GM18511 (cell line): ENCODE measurements around the gene PACSIN3.
"Not testable (repeated sequence)": the region's sequence is repeated elsewhere in the genome, so short reads cannot be mapped to it uniquely, and the experiment has no call there.

ENCODE experiments used
- ATAC-seq: cut with Tn5 transposase; IDR thresholded peaks from one replicate; pipeline ENCODE4 v1.9.1; 2021; ENCODE audit warnings: mild to moderate bottlenecking, moderate library complexity; ENCODE audit not compliant: unreplicated experiment

PACSIN3 gene

DNA sequence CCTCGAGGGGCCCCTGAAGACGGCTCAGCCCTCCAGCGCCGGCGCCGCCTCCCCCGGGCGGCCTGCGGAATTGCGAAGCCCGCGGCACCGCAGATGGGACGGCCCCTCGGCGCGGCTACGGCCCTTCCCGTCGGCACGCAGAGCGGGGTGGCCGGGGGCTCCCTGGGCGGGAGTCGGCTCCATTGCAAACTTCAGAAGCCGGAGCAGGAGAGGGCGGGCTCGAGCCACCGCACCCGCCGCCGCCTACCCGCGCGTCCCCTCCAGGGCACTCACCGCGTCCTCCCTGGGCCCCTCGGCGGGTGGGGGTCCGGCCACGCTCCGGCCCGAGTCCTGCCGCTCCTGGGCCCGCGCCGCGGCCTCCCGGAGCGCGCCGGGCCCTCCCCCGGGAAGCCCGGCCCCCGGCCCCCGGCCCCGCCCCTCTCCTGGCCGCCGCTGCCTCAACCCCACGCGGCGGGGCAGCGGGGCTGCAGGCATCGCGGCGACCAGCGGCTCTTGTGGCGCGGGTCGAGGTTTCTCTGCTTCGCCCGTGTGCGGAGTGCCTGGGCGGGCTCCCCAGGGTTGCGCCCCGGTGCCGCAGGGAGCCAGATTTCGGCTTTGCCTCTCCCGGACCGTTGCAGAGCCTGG is at the start of gene PACSIN3:
TSS of gene PACSIN3 (minus strand) at position 359 of the 624 bp plus-strand sequence. CDS start 3,707 bp downstream, outside the sequence.
- ATAC-seq, result no peak

DNA sequence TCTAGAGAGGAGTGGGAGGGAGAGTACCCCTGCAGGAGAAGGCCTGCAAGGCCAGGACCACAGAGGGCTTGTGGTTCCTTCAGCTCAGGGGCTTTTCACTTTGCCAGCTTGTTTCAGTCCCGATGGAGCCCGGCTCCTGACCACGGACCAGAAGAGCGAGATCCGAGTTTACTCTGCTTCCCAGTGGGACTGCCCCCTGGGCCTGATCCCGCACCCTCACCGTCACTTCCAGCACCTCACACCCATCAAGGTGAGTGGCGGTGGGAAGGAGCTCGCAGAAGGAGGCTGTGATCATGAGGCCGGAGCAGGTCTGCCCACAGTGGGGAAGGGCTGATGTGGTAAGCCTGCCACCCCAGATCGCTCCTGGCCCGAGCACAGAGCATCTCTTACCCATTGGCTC is 48.9 kb upstream of the PACSIN3 start:
- no peak for ATAC-seq

DNA sequence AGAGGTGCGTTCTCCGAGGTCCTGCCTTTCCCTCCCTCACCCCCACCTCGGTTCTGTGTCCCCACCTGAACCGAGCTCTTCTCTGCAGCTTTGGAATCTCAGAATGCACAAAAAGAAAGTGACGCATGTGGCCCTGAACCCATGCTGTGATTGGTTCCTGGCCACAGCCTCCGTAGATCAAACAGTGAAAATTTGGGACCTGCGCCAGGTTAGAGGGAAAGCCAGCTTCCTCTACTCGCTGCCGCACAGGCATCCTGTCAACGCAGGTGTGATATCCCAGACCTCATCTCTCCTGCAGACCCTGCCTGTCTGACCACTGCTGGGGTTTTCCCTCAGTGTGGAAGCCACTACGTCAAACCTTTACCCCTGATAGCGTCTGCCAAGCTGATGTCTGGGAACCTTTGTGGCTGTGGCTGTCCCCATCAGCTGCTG is 48.5 kb upstream of the PACSIN3 start:
- no peak for ATAC-seq

DNA sequence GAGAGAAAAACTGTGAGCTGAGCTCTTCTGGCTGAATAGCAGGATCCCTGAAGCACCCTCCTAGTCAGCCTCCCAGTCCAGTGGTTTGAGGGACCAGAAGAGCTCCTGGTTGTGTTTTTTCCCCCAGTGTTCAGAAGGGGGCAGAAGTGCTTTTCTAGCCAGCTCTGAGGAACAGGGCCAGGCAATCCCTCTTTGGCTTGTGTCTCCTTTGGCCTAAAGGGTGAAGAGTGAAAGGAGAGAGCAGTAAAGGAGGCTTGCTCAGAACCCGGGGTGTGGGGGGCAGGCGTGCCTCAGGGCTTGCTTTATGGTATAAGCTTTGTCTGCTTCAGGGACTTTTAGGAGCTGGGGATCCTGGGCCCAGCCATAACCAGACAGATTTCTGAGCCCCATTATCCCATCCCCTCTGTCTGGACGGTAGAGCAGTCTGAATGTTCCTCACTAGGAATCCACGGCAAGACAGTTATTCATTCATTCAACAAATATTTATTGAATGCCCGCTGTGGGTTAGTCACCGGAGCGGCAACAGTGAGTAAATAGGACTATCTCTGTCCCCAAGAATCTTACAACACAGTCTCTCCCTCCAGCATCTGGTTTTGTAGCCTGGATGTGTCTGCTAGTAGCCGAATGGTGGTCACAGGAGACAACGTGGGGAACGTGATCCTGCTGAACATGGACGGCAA is 47.9 kb upstream of the PACSIN3 start:
- no peak for ATAC-seq

DNA sequence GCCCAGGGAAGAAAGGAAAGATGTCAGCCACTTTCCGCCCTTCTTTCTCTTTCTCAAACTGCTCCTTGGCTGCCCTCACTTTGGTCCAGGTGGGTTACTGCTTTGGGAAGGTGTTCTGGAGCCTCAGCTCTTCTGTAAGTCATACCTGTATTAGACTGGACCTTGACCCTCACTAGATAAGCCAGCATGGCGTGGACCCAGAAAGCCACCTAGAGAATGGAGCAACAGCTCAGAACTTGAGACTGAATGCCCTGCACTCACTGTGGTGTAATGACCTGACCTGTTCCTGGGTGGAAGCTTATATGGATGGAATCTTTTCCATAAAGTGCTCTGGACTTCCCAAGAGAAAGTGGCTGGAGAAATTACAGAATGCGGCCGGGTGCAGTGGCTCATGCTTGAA is 46.8 kb upstream of the PACSIN3 start:
- no peak for ATAC-seq

DNA sequence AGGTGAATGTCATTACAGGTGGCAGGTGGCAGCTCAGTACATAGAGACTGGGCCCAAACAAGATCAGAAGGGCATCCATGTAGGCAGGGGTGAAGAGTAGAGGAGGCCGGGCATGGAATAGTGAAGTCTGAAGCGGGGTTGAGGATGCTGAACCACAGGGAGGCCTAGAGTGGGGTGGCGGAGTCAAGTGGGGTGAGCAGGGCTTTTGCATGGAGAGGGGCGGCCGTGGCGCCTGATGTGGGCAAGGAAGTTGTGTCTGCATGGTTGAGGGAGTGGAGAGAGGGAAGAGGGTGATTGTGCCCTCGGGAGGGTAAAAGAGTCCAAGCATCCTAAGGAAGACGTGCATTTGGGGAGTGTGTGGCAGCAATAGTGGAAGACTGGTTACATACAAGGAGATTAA is 42.9 kb upstream of the PACSIN3 start:
- no peak for ATAC-seq

DNA sequence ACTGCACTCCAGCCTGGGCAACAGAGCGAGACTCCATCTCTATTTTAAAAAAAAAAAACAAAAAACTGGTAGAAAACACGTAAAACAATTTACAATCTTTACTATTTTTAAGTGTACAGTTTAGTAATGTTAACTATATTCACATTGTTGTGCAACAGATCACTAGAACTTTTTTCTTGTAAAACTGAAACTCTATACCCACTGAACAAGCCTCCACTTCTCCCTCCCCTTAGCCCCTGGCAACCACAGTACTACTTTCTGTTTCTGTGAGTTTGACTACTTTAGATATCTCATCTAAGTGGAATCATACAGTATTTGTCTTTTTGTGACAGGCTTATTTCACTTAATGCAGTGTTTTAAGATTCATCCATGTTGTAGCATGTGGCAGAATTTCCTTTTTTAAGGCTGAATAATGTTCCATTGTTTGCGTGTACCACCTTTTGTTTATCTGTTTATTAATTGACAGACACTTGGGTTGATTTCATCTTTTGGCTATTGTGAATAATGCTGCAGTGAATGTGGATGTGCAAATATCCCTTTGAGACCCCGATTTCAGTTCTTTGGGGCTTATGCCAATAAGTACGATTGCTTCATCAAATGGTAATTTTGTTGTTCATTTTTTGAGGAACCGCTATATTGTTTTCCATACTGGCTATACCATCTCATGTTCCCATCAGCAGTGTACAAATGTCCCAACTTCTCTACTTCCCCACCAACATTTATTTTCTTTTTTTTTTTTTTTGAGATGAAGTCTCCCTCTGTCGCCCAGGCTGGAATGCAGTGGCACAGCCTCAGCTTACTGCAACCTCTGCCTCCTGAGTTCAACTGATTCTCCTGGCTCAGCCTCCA is 39.5 kb upstream of the PACSIN3 start:
- ATAC-seq, result peak; percentile 90

DNA sequence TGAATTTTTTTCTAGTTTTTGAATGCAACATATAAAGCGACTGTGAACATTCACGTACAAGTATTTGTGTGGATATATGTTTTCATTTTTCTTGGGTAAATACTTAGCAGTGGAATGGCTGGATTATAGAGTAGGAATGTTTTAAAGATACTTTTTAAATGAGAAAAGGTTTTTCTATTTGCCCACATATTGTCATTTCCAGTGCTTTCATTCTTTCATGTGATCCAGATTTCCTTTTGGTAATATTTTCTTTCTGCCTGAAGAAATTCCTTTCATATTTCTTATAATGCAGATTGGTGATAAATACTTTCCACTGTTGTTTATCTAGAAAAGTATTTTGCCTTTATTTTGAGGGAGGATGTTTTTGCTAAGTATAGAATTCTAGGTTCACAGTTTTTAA is 36.5 kb upstream of the PACSIN3 start:
- no peak for ATAC-seq

DNA sequence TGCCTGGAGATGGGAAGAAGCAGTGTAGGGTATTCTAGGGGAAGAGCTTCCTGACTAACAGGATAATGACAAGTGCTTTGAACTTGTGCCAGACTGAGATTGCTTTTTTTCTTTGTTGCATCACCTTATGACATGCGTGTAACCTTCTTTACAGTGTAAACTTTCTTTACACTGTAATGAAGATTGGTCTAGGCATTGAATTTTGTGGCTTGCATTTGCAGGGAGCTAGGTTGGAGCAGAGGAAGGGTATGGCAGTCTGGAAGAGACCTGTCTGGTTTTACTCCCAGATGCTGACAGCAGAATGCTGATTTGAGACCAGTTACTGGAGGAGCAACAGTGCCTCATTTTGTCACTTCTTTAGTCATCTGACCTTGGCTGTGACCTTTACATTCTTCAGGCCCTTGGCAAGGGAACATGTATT is 34.2 kb upstream of the PACSIN3 start:
- ATAC-seq, result no peak

DNA sequence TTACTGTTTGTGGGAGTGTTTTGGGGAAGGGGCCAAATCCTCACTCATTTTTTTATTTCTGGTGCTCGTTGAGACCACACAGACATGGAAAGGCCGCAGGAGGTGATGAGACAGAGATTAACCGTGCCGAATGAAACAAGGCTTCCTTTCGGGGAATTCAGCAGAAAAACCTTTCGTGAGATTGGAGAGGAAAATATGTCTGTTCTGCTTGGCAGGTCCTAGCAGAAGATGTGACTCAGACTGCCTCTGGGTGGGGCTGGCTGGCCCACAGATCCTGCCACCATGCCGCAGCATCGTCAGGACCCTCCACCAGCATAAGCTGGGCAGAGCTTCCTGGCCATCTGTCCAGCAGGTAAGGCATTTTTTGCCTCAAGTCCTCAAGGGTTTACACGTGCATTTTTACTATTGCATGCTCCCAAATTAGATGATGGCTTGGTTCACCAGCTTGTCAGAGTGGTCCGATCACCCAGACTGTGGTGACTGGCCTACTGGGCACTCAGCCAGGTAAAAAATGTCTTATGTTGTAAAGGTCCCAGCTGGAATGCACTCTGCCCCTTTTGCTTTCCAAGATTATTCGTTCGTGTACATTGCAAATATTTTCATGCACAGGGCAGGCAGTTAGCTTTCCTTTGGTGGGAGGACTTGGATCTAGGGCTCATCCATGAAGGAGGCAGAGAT is 30.0 kb upstream of the PACSIN3 start:
- ATAC-seq, result peak; percentile 23

DNA sequence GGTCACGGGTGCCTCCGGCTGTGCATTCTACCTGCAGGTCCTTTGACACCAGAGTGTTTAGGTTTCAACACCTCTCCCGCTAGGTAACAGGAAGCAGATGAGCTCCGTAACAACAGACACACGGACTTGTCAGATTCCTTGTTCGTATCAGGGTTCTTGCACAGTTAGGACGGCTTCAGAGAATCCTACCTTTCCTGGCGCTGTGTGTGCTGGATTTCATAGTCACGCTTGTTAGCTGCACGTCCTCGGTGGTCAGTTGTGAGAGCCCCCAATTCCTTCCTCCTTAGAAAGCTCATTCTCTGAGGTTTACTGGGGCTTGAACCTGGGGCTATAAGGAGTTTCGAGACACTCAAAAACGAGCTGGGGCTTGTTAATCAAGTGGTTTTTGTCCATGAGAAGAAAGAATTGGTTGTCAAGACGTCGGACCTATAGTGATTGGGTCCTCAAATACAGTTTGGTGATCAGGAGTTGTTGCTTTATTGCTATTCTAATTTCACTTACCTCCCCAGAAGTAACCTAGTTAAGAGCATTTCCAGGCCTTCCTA is 29.2 kb upstream of the PACSIN3 start:
- ATAC-seq, result no peak

DNA sequence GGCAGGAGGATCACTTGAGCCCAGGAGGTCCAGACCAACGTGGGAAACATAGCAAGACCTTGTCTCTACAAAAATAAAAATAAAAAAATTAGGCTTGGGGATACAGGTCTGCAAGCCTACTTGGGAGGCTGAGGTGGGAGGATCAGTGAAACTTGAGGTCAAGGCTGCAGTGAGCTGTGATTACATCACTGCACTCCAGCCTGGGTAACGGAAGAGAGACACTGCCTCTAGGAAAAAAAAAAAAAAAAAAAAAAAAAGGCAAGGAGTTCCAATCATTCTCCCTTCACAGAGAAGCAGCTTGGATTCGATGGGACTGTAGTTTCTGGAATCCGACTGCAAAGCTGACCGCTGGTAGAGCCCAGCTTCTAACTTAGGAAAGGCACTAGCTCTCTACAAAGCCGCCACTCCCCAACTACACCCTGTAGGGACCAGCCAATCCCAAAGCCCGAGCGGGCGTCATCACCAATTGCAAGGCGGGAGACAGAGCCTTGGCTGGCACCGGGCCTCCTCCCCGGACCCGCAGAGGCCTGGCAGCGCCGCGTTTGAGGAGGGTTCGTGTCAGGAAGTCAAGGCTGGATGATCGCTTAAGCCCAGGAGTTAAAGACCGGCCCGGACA is 27.8 kb upstream of the PACSIN3 start:
- ATAC-seq, result peak; percentile 75

DNA sequence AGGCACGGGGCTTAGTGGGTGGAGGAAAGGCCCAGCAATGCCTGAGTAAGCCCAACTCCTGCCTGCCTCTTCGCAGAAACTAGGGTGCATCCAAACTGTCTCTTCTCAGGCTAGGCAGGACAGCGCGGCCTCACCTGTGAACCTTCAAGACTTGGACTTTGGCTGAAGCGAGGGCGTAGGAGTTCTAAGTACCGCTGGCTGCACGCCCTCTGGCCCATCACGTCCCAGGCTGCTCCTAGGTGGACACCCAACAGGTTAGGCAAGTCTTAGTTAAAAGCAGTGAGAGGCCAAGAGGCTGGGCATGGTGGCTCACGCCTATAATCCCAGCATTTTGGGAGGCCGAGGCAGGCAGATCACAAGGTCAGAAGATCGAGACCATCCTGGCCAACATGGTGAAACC is 26.7 kb upstream of the PACSIN3 start:
- no peak for ATAC-seq

DNA sequence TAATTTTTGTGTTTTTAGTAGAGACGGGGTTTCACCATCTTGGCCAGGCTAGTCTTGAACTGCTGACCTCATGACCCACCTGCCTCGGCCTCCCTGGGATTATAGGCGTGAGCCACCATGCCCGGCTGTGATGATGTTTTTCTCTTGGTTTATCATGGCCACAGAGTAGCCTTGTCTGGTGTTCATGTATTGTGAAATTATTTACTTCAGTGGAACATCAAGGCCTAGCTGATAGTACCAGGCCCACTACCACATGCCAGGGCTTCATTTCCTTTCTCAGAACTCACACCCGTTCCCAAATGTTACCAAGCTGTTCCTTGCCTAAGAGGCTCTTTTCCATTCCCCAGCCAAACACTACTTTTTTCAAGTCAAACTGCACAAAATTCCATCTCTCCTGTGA is 22.4 kb upstream of the PACSIN3 start:
- no peak for ATAC-seq

DNA sequence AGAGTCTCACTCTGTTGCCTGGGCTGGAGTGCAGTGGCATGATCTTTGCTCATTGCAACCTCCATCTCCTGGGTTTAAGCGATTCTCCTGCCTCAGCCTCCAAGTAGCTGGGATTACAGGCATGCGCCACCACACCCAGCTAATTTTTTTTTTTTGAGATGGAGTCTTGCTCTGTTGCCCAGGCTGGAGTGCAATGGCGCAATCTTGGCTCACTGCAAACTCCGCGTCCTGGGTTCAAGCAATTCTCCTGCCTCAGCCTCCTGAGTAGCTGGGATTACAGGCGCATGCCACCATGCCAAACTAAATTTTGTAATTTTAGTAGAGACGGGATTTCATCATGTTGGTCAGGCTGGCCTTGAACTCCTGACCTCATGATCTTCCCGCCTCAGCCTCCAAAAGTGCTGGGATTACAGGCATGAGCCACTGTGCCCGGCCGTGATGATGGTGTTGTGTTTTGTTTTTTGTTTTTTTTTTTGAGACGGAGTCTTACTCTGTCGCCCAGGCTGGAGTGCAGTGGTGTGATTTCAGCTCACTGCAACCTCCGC is 21.8 kb upstream of the PACSIN3 start:
- ATAC-seq, result not testable (repeated sequence)

DNA sequence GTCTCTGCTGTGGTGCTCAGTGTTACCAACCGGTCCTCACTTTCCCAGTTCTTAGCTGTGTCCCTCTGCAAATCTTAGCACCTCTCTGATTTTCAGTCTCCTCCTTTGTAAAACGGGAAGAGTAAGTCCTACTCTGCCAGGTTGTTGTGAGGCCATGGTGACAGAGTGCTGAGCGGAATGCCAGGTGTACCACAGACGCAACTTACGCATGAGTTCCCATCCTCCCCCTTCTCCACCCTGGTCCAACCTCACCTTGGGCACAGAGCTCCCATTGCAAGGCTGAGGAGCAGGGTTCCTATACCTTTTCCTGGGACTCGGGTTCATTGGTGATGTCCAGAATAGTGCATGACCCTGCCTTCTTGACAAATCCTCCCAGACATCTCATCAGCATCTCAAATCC is 21.2 kb upstream of the PACSIN3 start:
- ATAC-seq, result no peak

DNA sequence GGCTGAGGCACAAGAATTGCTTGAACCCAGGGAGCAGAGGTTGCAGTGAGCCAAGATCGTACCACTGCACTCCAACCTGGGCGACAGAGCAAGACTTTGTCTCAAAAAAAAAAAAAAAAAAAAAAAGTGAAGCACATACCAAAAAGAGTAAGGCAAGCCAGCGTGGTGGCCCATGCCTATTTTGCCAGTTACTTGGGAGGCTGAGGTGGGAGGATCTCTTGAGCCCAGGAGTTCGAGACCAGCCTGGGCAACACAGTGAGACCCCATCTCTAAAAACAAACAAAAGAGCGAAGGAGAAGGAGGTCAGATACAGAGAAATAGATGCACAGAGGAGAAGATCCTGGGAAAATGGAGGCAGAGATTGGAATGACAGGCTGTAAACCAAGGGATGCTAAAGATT is 20.3 kb upstream of the PACSIN3 start:
- ATAC-seq, result not testable (repeated sequence)

DNA sequence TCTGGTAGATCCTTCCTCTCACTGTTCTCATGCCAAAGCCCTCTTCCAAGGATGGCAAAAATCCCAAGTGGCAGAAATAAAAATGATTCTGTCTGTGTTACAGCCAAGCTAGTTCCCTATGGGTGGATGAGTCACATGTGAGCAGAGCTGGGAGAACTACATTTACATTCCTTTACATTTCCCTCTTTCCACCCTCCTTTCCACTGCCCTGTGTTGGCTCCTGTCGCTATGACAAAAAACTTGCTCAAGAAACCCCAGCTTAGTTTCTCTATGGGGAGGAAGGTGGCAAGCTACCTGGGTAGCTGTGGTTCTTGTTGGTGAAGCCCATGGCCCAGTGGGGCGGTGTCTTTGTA is 18.4 kb upstream of the PACSIN3 start:
- no peak for ATAC-seq

DNA sequence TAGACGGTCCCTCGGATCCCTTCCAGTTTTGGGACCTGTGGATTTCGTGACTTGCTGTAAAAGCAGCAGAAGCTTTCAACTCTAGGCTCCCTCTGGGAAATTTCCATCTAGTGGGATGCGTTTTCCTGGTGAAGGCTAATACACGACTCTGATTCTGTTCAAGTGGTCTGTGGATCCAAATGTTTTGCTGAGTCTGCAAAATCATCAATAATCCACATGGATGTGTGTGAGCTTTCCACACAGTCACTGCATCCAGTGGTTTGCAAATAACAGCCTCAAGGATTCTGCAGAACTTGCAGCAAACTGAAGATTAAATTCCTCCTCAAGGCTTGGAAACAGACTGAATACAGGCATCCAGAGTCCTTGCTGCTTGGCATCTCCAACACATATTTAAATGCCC is 16.3 kb upstream of the PACSIN3 start:
- no peak for ATAC-seq

DNA sequence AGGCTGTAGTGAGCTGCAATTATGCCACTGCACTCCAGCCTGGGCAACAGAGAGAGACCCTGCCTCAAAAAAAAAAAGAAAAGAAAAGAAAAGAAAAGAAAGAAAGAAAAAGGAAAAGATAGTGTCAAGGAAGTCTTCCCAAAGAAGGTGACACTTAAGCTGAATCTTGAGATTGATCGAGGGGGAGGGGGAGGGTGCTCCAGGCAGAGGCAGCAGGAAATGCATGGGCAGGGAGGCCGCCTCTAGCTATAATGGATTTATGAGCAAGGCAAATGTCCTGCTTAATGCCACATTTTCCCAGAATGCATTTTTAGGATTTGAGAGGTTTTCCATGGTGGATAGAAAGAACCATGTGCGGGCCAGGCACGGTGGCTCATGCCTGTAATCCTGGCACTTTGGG is 14.8 kb upstream of the PACSIN3 start:
- no peak for ATAC-seq
